Lower leg skin (tissue), 3 donors: ENCODE data around the gene LGR4.

Experiments used
- CTCF ChIP-seq, 3 donors: fragments of 450-650 bp; IDR thresholded peaks; one replicate each; pipeline ENCODE4 v1.5.1; 2016; ENCODE audit warnings: antibody characterized with exemption in 3 of 3, mild to moderate bottlenecking in 3 of 3, moderate library complexity in 2 of 3
- POLR2A ChIP-seq, 2 donors: fragments of 450-650 bp; IDR thresholded peaks; one replicate each; pipeline ENCODE4 v1.6.1; 2016 to 2017; ENCODE audit warnings: antibody characterized with exemption in 2 of 2, mild to moderate bottlenecking in 1 of 2, moderate library complexity in 1 of 2

GRCh38 chr11:27421819-27422494, 50.6 kb downstream of the LGR4 start:
- TF ChIP-seq CTCF (IDR thresholded peaks at IDR 0.05): no peak
- no peak for TF ChIP-seq POLR2A (IDR thresholded peaks at IDR 0.05)
